ENCODE measurements around the gene HOXB4. TPM values are rescaled to one million over a fixed set of nuclear protein-coding genes. Genes with fewer than 3 reads are reported as not detected.

HOXB4 gene
- total RNA-seq, 1 experiment from 2014 or later = 14.5 TPM

- DNase-seq (ENCODE audit: low spot score) = peak; percentile 70
Observed at GRCh38 chr17:48590607-48591161, 12.5 kb upstream of the HOXB4 start.

GRCh38 chr17:48589831-48590606, 11.9 kb upstream of the HOXB4 start, which contains the start of gene HOXB3:
TSS of gene HOXB3 (minus strand) at chr17:48590241. CDS start at chr17:48552474, 37,767 bp downstream.
- peak; percentile 71 for DNase-seq (ENCODE audit: low spot score)

- peak; percentile 75 for DNase-seq (ENCODE audit: low spot score)
Observed at GRCh38 chr17:48589060-48589830, 11.1 kb upstream of the HOXB4 start.

GRCh38 chr17:48588528-48588927, 10.4 kb upstream of the HOXB4 start:
- DNase-seq (ENCODE audit: low spot score) = peak; percentile 72

- DNase-seq (ENCODE audit: low spot score) = no peak
Observed at GRCh38 chr17:48588074-48588415, 9.9 kb upstream of the HOXB4 start.

GRCh38 chr17:48587276-48588073, 9.3 kb upstream of the HOXB4 start:
- peak; percentile 74 for DNase-seq (ENCODE audit: low spot score)

- DNase-seq (ENCODE audit: low spot score) = no peak
Observed at GRCh38 chr17:48586355-48587258, 8.5 kb upstream of the HOXB4 start.

- DNase-seq (ENCODE audit: low spot score) = no peak
Observed at GRCh38 chr17:48584223-48584741, 6.1 kb upstream of the HOXB4 start.

- DNase-seq (ENCODE audit: low spot score) = peak; percentile 65
Observed at GRCh38 chr17:48583708-48584222, 5.6 kb upstream of the HOXB4 start.

- DNase-seq (ENCODE audit: low spot score) = peak; percentile 64
Observed at GRCh38 chr17:48582750-48583069, 4.6 kb upstream of the HOXB4 start.

- peak; percentile 67 for DNase-seq (ENCODE audit: low spot score)
Observed at GRCh38 chr17:48579760-48580554, 1.8 kb upstream of the HOXB4 start.

- DNase-seq (ENCODE audit: low spot score) = no peak
Observed at GRCh38 chr17:48579471-48579759, 1.3 kb upstream of the HOXB4 start.

- DNase-seq (ENCODE audit: low spot score) = peak; percentile 70
Observed at GRCh38 chr17:48578616-48579470, 693 bp upstream of the HOXB4 start.

GRCh38 chr17:48577330-48577945, 712 bp downstream of the HOXB4 start:
- DNase-seq (ENCODE audit: low spot score) = no peak

- no peak for DNase-seq (ENCODE audit: low spot score)
Observed at GRCh38 chr17:48576479-48577309, 1.5 kb downstream of the HOXB4 start.

- no peak for DNase-seq (ENCODE audit: low spot score)
Observed at GRCh38 chr17:48575673-48576478, 2.3 kb downstream of the HOXB4 start.

Measured in HT-29 (cell line).